Stimulated activated CD4-positive, alpha-beta T cell treated with anti-CD3 and anti-CD28 coated beads, Interleukin-4, amount 100 ng/mL, for 48 hours (primary cell): ENCODE measurements around the gene PHACTR2.
"Not testable (repeated sequence)": the region's sequence is repeated elsewhere in the genome, so short reads cannot be mapped to it uniquely, and the experiment has no call there.

Experiments
- DNase-seq, 2 donors: peaks; one replicate each; pipeline ENCODE4 v3.0.0-alpha.2; 2020; ENCODE audit warnings: low read depth in 2 of 2

Gene PHACTR2

GRCh38 chr6:143766185-143766553 lies 88.4 kb downstream of the PHACTR2 start:
- DNase-seq, result no peak

- no peak for DNase-seq
Measured at GRCh38 chr6:143767433-143767832, 89.7 kb downstream of the PHACTR2 start.

- no peak for DNase-seq
Measured at GRCh38 chr6:143772116-143773086, 94.6 kb downstream of the PHACTR2 start.

- DNase-seq, result no peak
Measured at GRCh38 chr6:143773506-143774150, 95.9 kb downstream of the PHACTR2 start.

GRCh38 chr6:143774347-143774746 lies 96.6 kb downstream of the PHACTR2 start:
- no peak for DNase-seq

GRCh38 chr6:143775336-143775735 lies 97.6 kb downstream of the PHACTR2 start:
- no peak for DNase-seq

- DNase-seq, result no peak
Measured at GRCh38 chr6:143778926-143779325, 101.2 kb downstream of the PHACTR2 start.

- no peak for DNase-seq
Measured at GRCh38 chr6:143782481-143782880, 104.7 kb downstream of the PHACTR2 start.

GRCh38 chr6:143783077-143783476 lies 105.3 kb downstream of the PHACTR2 start:
- no peak for DNase-seq

- DNase-seq, result no peak
Measured at GRCh38 chr6:143784316-143784715, 106.6 kb downstream of the PHACTR2 start.

- not testable (repeated sequence) for DNase-seq
Measured at GRCh38 chr6:143786371-143786770, 108.6 kb downstream of the PHACTR2 start.

GRCh38 chr6:143792402-143793279 lies 114.9 kb downstream of the PHACTR2 start:
- no peak for DNase-seq

GRCh38 chr6:143793280-143793619 lies 115.5 kb downstream of the PHACTR2 start:
- no peak for DNase-seq

- not testable (repeated sequence) for DNase-seq
Measured at GRCh38 chr6:143796551-143796950, 118.8 kb downstream of the PHACTR2 start.

- DNase-seq, result not testable (repeated sequence)
Measured at GRCh38 chr6:143798487-143798886, 120.7 kb downstream of the PHACTR2 start.

GRCh38 chr6:143802833-143803565 lies 125.2 kb downstream of the PHACTR2 start:
- DNase-seq, result no peak

GRCh38 chr6:143803769-143804568 lies 126.2 kb downstream of the PHACTR2 start:
- no peak for DNase-seq

- no peak for DNase-seq
Measured at GRCh38 chr6:143804835-143805239, 127.1 kb downstream of the PHACTR2 start.

- DNase-seq, result peak; percentile 73 to 85
Measured at GRCh38 chr6:143806282-143807102, 128.7 kb downstream of the PHACTR2 start.
